Measurements from ENCODE around the gene DIO3.
"Not testable (repeated sequence)": the region's sequence is repeated elsewhere in the genome, so short reads cannot be mapped to it uniquely, and the experiment has no call there.

DIO3 gene

GRCh38 chr14:101550202-101550912 lies 10.9 kb upstream of the DIO3 start:
- not testable (repeated sequence) for DNase-seq; H3K27me3 Mint-ChIP-seq; H3K4me3 Mint-ChIP-seq; H3K36me3 Mint-ChIP-seq (ENCODE audit: low read depth); H3K27ac Mint-ChIP-seq; H3K9me3 Mint-ChIP-seq; H3K4me1 Mint-ChIP-seq (ENCODE audit: low read depth)

DNA sequence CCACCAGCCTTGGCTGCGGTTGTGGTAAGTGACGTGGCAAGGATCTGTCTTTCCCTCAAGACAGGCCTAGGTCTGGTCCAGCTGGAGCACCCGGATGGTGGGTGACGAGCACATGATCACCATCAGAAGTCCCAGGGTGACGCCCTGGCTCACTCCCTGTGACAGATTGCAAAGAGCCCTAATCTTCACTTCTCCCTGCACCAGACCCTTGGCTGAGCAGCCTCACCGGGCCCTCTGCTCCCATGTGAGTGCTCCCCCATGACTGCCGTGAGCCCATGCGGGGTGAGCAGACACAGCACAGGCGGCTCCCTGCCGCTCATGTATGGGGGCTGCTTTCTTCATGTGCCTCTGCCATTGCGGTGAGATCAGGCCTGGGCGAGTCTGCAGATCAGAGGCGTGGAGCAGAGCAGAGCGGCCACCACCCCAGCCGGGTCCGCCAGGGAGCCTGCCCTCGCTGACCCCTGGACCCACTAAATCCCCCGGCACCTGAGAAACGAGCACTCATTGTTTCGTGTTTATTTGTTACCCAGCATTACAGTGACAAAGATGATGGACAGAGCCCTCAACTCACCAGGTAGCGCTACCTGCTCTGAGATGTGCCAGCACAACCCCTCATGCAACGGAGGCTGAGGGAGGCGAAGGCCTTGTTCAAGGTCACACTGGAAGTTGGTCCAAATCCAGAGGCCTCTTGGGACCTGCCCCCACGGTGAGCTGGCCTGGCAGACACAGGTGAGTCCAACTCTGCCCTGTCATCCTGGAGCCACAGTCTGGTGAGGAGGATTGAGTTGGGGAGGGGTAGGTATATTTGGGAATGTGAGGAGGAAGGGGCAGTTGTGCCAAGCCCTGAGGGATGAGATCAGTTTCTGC lies 9.3 kb upstream of the DIO3 start:
- DNase-seq, result no peak
- Mint-ChIP-seq H3K27me3 (peaks cover 15% of the 10 kb centered on the region), H3K4me3 (no peak overlapping the region), H3K27ac (no peak overlapping the region), H3K36me3 (ENCODE audit: low read depth) (no peaks in the 10 kb centered on the region), H3K4me1 (ENCODE audit: low read depth) (no peaks in the 10 kb centered on the region), H3K9me3 (no peaks in the 10 kb centered on the region)

DNA sequence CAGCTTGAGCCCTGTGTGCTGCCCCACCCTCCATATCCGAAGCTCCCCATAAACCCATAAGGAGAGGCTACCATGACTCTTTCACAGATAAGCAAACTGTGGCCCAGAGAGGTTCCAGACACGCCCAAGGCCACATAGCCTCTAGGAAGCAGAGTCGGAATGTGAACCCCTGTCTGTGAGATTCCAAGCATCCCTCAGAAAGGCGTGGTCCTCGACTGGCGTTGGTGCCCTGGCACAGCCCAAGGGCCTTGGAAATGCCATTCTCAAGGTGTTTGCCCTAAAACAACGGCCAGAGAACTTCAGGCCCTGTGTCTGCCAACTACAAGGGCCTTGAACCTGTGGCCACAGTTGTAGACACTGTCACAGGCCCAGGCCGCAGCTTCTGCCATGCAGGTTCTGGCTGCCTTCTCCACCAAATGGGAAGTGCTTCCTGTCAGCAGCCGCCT lies 8.5 kb upstream of the DIO3 start:
- no peak for DNase-seq
- Mint-ChIP-seq H3K9me3 (no peaks in the 10 kb centered on the region), H3K4me3 (no peak overlapping the region), H3K4me1 (ENCODE audit: low read depth) (no peaks in the 10 kb centered on the region), H3K36me3 (ENCODE audit: low read depth) (no peaks in the 10 kb centered on the region), H3K27ac (no peak overlapping the region), H3K27me3 (peaks cover 23% of the 10 kb centered on the region)

DNA sequence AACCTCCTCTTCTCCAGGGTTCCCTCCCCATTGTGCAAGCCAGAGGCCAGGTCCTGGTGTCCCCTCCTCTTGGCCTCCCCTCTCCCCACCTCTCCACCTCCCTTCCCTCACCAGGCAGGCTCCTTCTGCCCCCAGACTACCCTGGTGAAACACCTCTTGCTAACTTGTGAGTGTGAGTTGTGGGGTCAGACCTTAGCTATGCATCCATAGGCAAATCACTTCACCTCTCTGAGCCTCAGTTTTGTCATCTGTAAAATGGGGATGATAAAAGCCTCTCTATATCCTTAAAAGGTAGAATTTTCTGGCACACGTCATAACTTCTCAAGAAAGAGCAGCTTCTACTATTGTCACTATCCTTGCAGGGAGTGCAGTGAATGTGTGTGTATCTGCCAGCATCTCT lies 7.9 kb upstream of the DIO3 start:
- no peaks in the 10 kb centered on the region for H3K4me1 Mint-ChIP-seq (ENCODE audit: low read depth)
- no peaks in the 10 kb centered on the region for H3K36me3 Mint-ChIP-seq (ENCODE audit: low read depth)
- no peak overlapping the region for H3K27ac Mint-ChIP-seq
- H3K4me3 Mint-ChIP-seq, result no peak overlapping the region
- peaks cover 26% of the 10 kb centered on the region for H3K27me3 Mint-ChIP-seq
- no peaks in the 10 kb centered on the region for H3K9me3 Mint-ChIP-seq
- DNase-seq, result no peak

GRCh38 chr14:101553931-101554330 lies 7.4 kb upstream of the DIO3 start:
- no peak overlapping the region for H3K27ac Mint-ChIP-seq
- H3K4me3 Mint-ChIP-seq, result no peak overlapping the region
- H3K4me1 Mint-ChIP-seq (ENCODE audit: low read depth), result no peaks in the 10 kb centered on the region
- H3K27me3 Mint-ChIP-seq, result peaks cover 31% of the 10 kb centered on the region
- no peaks in the 10 kb centered on the region for H3K9me3 Mint-ChIP-seq
- H3K36me3 Mint-ChIP-seq (ENCODE audit: low read depth), result no peaks in the 10 kb centered on the region
- DNase-seq, result no peak

DNA sequence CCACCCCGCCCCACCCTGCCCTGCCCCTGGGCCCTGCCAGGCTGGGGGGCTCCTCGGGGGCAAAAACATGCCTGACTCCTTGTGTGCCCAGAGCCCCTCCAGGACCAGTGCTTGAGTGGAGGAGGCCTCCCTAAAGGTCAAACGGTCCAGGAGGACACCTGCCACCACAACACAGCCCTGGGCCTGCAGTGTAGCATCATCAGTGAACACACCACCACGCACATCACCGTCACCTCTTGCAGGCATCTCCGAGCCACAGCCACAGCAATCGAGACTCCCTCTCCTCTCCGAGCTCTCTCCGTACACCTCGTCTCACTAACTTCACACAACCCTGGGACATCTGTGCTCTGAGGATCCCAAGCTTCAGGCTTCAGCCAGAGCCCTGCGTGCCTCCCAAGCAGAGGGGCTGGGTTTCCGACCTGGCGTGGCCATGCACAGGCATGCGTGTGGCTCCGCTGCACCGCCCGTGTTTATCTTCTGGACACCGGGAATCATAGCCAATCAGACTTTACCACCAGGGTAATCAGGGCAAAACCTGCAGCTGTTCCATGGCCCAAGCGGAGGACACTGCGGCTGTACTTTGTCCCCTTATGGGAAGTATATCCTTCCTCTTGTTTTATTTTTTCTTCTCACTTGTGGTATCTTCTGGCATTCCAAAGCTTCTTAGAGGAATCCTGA lies 6.2 kb upstream of the DIO3 start:
- Mint-ChIP-seq H3K4me3 (no peak overlapping the region), H3K36me3 (ENCODE audit: low read depth) (no peaks in the 10 kb centered on the region)

GRCh38 chr14:101555669-101556043 lies 5.6 kb upstream of the DIO3 start:
- peaks cover 40% of the 10 kb centered on the region for H3K27me3 Mint-ChIP-seq
- H3K36me3 Mint-ChIP-seq (ENCODE audit: low read depth); H3K4me1 Mint-ChIP-seq (ENCODE audit: low read depth); H3K27ac Mint-ChIP-seq; DNase-seq; H3K4me3 Mint-ChIP-seq; H3K9me3 Mint-ChIP-seq: not testable (repeated sequence)

More for the DNA sequence above, 6.2 kb upstream of the DIO3 start:
- Mint-ChIP-seq H3K4me1 (ENCODE audit: low read depth) (no peaks in the 10 kb centered on the region), H3K27me3 (peaks cover 39% of the 10 kb centered on the region), H3K9me3 (no peaks in the 10 kb centered on the region), H3K27ac (no peak overlapping the region)
- DNase-seq, result no peak

DNA sequence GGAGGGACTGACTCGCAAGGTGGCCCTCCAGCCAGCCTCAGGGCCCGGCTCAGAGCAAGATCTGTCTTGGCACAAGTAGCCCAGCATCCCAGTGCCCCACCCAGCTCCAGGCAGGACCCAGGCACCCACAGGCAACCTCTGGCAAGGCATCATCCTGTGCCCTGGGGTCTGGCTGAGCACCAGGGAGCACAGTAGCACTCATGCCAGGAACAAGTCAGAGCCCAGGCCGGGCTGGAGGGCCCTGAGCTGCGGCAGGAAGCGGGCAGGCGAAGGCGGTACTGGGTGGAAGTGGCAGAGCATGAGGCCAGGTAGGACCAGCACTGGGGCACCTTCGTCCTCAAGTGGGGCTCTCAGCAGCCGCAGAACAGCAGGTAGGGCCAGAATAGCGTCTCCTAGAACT lies 5.2 kb upstream of the DIO3 start:
- H3K4me3 Mint-ChIP-seq, result no peak overlapping the region
- H3K27ac Mint-ChIP-seq, result no peak overlapping the region
- no peaks in the 10 kb centered on the region for H3K4me1 Mint-ChIP-seq (ENCODE audit: low read depth)
- H3K27me3 Mint-ChIP-seq, result peaks cover 40% of the 10 kb centered on the region
- H3K9me3 Mint-ChIP-seq, result no peaks in the 10 kb centered on the region
- DNase-seq, result no peak
- H3K36me3 Mint-ChIP-seq (ENCODE audit: low read depth), result no peaks in the 10 kb centered on the region

GRCh38 chr14:101556566-101557320 lies 4.6 kb upstream of the DIO3 start:
- Mint-ChIP-seq H3K36me3 (ENCODE audit: low read depth) (no peaks in the 10 kb centered on the region), H3K4me3 (no peak overlapping the region), H3K27me3 (peaks cover 45% of the 10 kb centered on the region), H3K9me3 (no peaks in the 10 kb centered on the region), H3K27ac (no peak overlapping the region), H3K4me1 (ENCODE audit: low read depth) (no peaks in the 10 kb centered on the region)
- no peak for DNase-seq

DNA sequence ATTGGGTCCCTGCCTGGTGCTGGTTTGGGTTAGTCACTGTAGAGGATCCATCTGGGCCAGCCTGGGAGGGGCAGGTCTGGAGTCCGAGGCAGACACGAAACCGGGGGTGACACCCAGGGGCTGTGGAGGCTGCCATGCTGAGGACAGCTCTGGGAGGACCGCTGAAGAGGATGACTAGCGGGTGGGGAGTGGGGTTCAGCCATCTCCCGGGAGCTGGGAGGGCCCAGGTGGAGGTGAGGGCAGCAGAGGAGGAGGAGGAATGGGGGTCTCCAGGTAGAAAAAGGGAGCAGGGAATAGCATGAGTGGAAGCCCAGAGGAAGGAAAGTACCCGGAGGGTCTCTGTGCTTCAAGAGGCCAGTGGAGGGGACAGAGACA lies 4.0 kb upstream of the DIO3 start:
- no peak overlapping the region for H3K27ac Mint-ChIP-seq
- peaks cover 51% of the 10 kb centered on the region for H3K27me3 Mint-ChIP-seq
- H3K4me3 Mint-ChIP-seq, result no peak overlapping the region
- H3K9me3 Mint-ChIP-seq, result peaks cover 3% of the 10 kb centered on the region
- peaks cover 2% of the 10 kb centered on the region for H3K4me1 Mint-ChIP-seq (ENCODE audit: low read depth)
- H3K36me3 Mint-ChIP-seq (ENCODE audit: low read depth), result peaks cover 3% of the 10 kb centered on the region
- no peak for DNase-seq

- no peak for DNase-seq
- Mint-ChIP-seq H3K9me3 (peaks cover 3% of the 10 kb centered on the region), H3K4me3 (no peak overlapping the region), H3K27me3 (peaks cover 59% of the 10 kb centered on the region), H3K27ac (no peak overlapping the region), H3K4me1 (ENCODE audit: low read depth) (peaks cover 5% of the 10 kb centered on the region), H3K36me3 (ENCODE audit: low read depth) (peaks cover 3% of the 10 kb centered on the region)
These were observed 3.2 kb upstream of the DIO3 start for GRCh38 chr14:101557811-101558738.

DNA sequence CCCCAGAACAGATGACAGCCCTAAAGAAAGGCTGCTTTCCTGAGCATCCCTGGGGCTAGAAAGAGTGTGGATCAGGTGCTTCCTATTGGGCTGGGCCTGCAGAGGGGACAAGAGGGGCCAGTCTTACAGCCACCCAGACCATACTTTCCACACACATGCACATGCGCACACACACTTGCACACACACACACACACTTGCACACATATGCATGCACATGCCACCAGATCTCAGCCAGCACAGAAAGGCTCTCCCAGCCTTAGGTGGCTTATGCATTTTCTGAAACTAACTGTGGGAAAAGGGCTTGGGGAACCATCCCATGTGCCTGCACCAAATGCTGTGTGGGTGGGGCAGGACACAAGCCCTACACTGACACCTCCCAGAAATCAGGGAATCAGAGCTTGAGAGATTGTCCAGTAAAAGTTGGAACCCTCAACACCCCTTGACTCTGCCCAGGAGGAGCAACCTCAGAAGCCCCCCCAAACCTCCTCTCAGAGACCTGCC lies 2.5 kb upstream of the DIO3 start:
- H3K27me3 Mint-ChIP-seq, result peaks cover 62% of the 10 kb centered on the region
- H3K4me3 Mint-ChIP-seq, result no peak overlapping the region
- no peak for DNase-seq
- H3K36me3 Mint-ChIP-seq (ENCODE audit: low read depth), result peaks cover 3% of the 10 kb centered on the region
- H3K9me3 Mint-ChIP-seq, result peaks cover 3% of the 10 kb centered on the region
- H3K27ac Mint-ChIP-seq, result no peak overlapping the region
- H3K4me1 Mint-ChIP-seq (ENCODE audit: low read depth), result peaks cover 5% of the 10 kb centered on the region

GRCh38 chr14:101559250-101559623 lies 2.1 kb upstream of the DIO3 start:
- Mint-ChIP-seq H3K4me1 (ENCODE audit: low read depth) (peaks cover 5% of the 10 kb centered on the region), H3K4me3 (no peak overlapping the region), H3K27ac (no peak overlapping the region), H3K27me3 (peaks cover 67% of the 10 kb centered on the region), H3K9me3 (peaks cover 3% of the 10 kb centered on the region), H3K36me3 (ENCODE audit: low read depth) (peaks cover 3% of the 10 kb centered on the region)
- DNase-seq, result no peak
